HG03103 (cell line): ENCODE measurements around the gene MYLK4.

Source experiments
- ATAC-seq: cut with Tn5 transposase; IDR thresholded peaks from one replicate; pipeline ENCODE4 v1.9.1; 2021; ENCODE audit warnings: low read depth; ENCODE audit not compliant: unreplicated experiment

Gene MYLK4

DNA sequence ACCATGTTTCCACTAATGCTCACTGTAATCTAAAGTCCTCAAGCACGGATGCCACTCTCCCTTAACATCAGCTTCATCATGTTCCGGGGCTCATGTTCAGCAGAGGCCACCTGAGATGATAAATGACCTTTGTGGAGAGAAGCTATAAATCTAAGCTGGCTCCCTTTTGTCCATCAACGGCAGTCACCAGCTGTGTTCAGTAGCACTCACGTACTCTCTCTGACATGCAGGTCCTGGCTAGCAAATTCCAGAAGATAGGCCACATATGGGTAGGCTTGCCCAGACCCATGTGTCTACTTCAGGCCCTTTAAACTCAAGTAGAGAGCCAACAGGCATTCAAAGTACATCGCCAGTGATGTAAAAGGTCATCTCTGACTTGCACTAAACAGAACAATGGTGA, 38.6 kb downstream of the MYLK4 start:
- ATAC-seq = no peak

DNA sequence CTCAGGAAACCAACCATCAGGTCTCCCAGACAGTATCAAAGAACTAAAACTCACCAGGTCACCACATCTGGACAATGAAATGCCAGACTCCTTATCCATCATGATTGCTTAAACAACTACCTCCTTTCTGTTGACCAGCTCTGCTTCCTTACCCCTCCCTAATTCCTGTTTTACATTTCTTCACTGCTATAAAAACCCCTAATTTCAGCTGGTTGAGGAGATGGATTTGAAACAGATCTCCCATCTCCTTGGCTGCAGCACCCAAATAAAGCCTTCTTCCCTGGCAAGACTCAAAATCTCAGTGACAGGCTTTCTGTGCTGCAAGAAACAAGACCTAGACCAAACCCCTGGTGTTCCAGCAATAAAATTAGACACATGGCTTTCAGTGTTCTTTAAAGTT, 40.3 kb downstream of the MYLK4 start:
- ATAC-seq = no peak

DNA sequence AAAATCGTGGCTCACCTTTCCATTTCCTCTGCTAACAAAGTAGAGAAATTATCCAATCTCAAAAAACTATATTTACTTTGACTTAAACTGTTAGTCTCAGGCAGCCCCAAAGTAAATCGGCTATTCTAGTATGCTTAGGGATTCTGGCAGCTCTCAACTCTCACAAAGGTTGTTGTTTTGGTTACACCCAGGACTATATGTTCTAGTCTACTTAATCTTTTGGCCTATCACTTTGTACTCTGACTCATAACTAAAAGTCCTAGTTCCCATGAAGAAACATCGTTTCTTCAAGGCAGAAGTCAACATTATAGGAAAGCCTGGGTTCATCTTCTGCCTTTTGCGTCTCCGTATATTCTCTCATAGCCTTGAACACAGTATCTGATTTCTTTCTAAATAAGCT, 42.3 kb downstream of the MYLK4 start:
- ATAC-seq = no peak

DNA sequence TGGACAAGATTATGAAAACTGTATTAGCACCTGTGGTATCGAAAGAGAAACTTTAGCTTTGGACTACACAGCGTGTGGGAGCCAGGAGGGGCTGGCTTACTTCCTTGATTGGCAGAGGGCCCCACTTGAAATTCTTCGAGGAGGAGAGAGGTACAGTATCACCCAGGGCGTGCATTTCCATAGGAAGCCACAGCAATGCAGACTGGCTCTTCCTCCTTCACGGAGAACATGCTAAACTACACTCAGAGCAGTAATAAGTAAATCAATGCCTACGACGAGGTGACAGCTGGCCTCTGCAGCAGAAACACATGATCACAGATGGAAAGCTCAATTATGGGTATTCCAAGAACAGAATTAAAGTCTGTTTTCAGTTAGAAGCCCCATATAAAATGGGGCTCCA, 44.2 kb downstream of the MYLK4 start:
- no peak for ATAC-seq

DNA sequence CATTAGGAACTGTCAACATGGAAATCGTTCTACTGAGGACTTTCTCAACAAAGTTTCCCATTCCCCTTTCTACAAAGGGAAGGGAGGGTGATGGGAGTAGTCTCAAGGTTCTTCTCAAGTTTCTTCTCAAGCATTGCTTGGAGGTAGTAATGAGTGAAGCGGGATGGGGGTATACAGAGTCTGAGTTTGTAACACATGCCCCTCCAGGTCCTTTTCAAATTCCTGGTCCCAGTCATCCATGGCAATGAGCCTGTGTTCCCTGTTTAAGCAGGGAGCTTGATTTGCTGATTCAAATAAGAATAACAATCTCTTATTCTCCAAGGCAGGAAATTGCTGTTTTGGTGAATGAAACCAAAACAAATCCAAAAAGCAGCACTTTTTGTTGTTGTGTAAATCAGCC, 45.5 kb downstream of the MYLK4 start:
- no peak for ATAC-seq

DNA sequence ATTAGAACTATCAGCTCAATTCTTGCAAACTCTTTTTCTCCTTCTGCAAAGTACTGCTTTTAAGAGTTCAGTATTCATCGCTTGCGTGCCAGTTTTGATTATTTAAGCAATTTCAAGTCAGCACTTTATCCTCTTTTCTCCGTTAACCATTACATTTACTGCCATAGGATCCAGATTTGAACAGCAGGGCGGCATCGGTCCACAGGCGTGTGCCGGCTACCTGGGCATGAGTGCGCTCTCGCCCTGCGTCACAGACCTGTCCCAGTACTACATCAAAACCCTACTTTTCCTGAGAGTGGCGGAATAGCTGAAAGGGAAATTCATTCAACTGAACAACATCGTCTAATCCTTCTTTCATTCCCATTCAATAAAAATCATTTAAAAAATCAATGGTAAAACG, 53.4 kb downstream of the MYLK4 start:
- no peak for ATAC-seq

DNA sequence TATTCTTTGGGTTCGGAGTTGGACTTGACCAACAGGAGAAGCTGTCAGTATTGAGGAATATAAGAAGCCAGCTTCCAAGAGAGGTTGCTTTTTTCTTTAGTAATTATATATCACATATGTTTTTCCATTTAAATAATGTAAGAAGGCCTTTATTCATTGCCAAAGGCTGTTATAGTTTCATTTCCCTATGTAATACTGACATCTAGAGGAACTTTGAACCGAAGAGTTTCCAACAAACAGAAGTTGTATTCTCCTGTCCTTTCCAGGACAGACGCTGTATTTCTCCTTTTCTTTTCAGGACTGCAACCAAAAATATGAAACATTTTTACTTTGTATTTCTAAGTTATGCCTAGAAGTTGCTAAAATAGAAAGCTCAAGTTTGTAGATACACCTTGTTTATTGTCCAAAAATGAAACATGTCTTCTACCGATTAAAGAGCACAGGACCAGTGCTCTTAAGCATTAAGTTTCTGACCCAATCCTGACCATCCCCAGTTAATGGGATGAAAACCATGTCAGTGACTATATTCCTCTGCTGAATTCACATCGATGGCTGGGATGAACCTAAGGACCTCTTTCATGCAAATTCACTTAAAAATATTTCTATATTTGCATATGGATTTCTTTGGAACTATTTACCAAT, 55.1 kb downstream of the MYLK4 start:
- no peak for ATAC-seq

DNA sequence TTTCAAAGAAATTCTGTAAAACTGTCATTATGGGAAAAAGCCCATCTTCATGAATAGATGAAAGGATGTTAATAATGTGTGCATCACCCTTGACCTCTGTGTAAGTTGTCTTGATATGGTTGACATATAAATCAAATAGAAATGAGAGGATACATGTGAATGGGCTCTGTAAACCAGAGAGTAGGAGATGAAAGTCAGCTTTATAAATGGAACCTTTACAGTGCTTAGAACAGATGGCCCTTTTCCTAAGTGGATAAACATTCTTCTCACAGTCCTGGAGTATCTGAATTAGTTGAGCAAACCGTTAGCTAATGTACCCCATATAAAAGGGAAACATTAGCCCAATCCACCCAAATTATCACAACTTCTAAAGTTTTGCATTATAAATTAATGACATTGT, 57.5 kb downstream of the MYLK4 start:
- no peak for ATAC-seq

DNA sequence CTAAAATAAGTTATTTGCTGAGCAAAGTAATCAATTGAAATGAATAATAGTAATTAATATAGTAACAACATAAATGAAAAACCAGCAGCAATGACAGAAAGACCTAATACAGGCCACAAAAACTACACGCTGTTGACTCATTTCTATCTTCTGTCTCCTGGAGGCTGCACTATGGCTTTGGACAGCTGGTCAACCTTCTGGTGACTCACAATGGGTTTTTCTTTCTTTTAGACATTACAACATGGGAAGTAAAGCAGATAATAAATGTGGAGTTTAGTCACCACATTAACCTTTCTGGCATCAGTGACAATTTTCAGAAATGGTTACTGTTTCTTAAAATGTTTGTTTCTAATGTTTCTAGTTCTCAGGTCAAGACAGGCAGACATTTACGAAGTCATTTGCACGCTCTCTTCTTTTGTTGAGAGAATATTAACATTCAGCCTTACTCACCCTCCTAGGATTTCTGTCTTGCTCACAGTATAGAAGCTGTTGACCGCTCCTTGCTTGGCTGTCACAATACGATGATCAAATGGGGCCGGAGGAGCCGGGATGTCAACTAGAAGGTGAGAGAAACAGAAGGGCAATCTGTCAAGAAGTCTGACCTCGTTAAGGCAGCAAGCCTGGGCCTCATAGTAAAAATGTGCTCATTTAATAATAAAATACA, 62.2 kb downstream of the MYLK4 start:
- no peak for ATAC-seq

DNA sequence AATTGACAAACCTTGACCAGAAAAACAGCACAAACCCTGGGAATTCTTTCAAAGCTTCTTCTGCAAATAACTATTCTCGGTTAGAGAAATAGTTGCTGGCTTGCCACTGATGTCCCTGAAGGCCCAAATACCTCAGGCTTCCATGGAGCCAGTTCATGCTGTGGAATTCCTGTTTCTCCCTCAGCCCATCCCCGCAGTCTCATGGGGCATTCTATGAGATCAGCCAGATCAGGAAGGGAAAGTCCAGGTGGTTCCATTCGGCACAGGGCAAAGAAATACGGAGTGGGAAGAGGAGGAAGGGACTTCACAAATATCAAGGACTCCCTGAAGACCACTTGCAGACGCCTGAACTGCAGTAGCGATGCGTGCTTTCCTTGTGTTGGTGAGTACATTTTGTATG, 63.3 kb downstream of the MYLK4 start:
- no peak for ATAC-seq

DNA sequence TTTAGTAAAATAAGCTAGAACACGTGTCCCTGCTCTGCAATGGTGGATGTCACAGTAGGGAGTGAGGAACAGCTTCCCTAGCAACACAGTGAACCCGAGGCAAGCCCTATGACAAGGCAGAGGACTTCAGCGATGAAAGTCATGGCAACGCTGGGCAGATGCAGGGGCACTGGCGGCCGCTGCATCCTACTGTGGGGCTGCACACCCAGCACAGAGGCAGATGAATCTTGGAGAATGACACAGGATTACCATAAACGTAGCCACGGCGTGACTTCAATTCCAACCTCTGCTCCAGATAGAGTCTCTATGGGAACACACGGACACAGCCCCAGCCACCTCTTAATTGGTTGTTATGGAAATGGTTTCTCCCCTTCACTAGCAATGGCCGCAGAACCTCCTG, 64.2 kb downstream of the MYLK4 start:
- no peak for ATAC-seq

DNA sequence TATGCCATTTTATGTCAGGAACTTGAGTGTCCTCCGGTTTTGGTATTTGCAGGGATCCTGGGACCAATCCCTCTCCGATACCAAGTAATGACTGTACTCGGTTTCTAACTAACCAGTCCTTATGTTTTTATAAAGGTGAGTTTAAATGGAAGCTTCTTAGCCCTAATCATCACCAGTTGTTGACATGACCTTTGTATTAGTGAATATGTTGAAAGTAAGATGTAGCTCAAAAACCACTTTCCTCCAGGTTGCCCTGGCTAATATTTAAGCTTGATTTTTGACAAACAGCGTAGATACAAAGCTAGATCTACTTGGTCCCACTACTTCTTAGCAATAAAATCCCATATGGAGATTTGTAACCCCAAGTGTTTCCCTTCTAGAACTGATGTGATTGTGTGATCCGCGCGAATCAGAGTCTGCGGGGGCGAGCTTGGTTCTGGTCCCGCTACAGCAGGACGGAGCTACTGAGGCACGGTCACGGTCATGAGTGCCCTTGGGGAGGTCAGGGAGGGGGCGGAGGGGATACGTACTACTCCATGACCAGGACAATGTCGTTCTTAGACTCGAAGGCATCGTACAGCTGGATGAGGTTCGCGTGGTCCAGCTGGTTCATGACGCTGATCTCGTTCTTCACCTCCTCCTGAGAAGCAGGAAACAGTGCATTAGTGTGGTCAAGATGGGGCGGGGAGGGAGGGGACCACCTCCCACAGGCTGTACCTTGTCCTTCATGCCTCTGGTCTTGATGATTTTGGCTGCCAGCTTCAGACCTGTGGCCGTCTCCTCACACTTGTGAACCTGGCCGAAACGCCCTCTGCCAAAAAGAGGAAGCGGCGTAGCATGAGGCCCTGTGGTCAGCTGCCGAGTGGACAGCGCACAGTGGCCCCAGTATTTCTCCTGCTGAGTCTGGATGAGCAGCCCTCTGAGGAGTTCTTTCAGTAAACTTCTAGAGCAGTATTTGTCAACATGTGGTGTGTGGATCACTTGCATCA, 65.7 kb downstream of the MYLK4 start:
- no peak for ATAC-seq

DNA sequence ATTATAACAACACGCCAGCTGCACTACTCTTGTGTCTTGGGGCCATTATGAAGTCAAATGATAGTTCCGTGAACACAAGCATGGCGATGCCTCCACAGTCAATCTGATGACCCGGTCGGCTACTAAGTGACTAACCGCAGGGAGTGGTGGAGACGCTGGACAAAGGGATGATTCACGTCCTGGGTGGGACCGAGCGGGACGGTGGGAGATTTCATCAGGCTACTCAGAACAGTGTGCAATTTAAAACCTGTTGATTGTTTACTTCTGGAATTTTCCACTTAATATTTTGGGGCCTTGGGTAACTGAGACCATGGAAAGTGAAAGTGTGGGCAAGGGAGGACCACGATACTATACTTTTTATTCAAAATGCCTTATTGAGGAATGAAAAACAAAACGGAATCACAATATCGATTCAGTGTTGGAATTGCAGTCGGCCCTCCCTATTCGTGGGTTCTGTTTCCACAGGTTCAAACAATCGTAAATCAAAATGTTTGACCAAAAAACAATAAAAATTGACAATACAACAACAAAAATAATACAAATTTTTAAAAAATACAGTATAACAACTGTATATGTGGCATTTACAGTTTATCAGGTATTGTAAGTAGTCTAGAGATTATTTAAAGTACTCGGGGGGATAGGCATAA, 66.5 kb downstream of the MYLK4 start:
- ATAC-seq = no peak

DNA sequence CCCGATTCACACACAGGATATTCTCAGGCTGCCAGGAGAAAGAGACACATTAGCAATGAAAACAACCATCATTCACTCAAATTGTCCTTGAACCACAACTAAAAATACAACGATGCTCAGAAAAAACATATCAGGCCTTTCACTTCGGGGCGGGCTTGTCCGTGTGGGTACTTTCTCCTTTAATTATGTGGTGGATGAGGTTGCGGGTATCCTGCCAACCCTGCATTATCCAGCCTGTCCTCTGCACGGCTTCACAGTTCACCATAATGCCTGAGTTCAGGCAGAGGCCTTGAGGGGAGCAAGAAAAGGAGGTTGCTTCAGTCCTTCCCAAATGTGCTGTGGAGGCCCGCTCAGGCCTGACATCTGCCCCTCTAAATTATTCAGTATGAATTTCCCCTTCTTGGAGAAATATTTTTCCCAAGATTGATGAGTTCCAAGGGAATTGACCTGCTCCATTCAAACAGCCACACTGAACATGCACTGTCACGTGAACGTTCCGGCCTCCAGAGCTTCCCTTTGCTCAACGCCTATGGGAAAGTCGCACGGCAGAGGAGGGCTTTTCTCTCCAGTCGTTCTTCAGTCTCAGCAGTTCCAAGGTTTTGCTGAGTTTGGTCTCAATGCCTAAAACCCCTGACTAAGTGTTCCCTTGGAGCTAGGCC, 70.3 kb downstream of the MYLK4 start:
- no peak for ATAC-seq

DNA sequence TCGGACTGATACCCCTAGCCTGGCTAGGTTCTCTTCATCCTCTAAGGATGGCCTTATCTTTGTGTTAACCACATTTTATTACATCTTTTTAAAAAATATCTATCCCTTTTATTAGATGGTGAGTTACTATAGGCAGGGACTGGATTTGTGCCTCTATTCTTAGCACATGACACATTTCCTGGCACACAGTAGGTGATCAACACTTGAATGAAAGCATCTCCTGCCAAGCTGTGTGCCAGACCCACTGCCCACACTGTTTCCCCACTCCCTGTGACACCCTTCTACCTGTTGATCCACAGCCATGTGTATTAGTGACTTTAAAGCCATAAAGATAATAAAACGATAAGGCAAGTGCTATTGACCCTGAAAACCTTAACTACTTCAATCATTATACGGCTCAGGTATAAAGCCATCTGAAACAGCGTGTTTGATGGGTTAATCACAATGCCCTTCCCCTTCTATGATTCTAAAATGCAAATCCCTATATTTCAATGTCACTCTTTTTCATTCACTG, 73.6 kb downstream of the MYLK4 start:
- no peak for ATAC-seq

DNA sequence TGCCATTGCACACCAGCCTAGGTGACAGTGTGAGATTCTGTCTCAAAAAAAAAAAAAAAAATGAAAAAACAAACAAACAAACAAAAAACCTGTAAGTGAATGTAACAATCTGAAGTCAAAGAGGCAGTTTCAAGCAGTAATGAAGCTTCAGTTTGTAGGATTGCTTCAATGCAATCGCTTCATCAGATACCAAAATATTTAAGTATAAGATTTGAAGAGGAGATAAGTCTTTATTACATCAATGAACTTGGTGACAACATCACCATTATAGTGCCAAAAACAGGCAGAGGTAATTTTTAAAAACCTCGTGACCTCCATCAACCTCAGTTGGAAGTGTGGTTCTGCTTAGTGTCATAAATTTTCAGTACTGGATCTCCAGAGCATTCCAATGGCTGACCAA, 74.7 kb downstream of the MYLK4 start:
- ATAC-seq = no peak

DNA sequence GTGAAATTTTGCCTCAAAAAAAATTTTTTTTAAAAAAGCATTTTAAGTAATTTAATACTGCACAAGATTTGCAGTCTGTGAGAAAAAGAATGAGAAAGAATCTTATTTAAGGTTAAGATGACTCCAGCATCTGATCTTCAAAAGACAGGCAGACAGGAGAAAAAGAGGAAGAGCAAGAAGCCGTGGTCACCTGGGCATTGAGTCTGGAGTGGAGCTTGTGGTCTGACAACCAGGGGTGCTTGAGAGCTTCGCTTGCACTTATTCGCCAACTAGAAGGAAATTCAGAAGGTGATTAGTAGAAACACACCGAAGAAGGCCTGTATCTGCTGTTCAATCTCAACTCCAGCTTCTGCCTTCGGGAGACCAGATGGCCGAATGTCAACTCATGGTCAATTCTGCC, 75.9 kb downstream of the MYLK4 start:
- ATAC-seq = no peak

DNA sequence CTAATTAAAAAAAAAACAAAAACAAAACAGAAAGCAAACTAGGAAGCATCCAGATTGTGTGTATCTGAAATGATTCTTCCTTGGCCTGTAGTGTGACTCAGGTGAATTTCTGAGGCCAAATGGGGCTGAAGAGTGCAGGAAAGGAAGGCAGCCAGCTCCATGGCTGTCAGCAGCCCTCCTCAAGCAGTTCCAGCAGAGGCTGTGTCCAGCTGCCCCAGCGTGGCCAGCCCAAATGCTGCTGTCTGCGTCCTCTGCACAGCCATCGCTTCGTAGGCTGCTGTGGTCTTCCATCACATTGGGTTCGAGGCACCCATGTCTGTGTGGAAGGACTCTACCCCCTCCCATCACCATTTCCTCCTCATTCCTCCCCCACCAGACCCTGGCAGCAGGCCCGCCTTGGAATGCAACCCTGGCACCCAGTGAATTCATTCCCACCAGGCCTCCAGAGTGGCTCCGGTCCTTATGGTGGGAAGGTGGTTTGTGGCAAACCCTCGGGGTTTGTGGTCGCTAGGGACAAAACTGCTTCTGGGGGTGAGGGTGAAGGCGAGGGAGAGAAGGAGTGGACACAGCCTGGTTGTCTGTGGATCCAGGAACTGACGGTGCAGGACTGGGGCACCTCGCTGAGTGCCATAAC, 81.5 kb downstream of the MYLK4 start:
- no peak for ATAC-seq

DNA sequence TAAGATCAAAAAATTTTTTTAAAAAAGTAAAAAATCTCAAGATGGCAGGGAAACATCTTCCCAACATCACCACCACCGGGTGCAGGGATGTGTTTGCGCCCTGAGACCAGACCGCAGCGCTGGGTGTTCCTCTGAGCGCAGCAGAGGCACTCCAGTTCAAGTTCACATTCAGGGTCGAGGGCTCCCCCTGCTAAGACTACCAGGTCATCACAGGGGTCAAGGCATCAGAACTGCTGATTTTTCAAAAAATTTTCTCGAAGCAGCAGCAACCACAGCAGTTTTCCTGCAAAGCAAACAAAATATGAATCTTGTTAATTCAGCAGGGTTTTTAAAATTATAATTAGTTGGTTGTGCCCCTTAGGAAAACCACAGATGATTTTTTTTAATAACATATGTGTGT, 83.1 kb downstream of the MYLK4 start:
- ATAC-seq = no peak
